Nephron progenitor cell (in vitro differentiated cells): Measurements from ENCODE around the gene CLEC2B.

Source experiments
- DNase-seq: peaks from one replicate; pipeline ENCODE4 v3.0.0; 2021
- H3K27ac Mint-ChIP-seq: 2 replicates; pipeline ENCODE4 v1.8.0; 2021; ENCODE audit warnings: mild to moderate bottlenecking, moderate library complexity, mixed read lengths
- H3K27me3 Mint-ChIP-seq: 2 replicates; pipeline ENCODE4 v1.8.0; 2021; ENCODE audit warnings: mild to moderate bottlenecking, low read depth, mixed read lengths; ENCODE audit not compliant: poor library complexity
- H3K36me3 Mint-ChIP-seq: 2 replicates; pipeline ENCODE4 v1.8.0; 2021; ENCODE audit warnings: low read depth, mixed read lengths
- H3K4me1 Mint-ChIP-seq: 2 replicates; pipeline ENCODE4 v1.8.0; 2021; ENCODE audit warnings: mixed read lengths
- H3K4me3 Mint-ChIP-seq: 2 replicates; pipeline ENCODE4 v1.8.0; 2021; ENCODE audit warnings: mild to moderate bottlenecking, moderate library complexity, mixed read lengths
- H3K9me3 Mint-ChIP-seq: 2 replicates; pipeline ENCODE4 v1.8.0; 2021; ENCODE audit warnings: mild to moderate bottlenecking, moderate library complexity, mixed read lengths
- CTCF ChIP-seq: fragments of 200-600 bp; sonication (generic); IDR thresholded peaks from 2 replicates; pipeline ENCODE4 v1.5.0; 2021; ENCODE audit warnings: antibody characterized with exemption

CLEC2B gene

DNA sequence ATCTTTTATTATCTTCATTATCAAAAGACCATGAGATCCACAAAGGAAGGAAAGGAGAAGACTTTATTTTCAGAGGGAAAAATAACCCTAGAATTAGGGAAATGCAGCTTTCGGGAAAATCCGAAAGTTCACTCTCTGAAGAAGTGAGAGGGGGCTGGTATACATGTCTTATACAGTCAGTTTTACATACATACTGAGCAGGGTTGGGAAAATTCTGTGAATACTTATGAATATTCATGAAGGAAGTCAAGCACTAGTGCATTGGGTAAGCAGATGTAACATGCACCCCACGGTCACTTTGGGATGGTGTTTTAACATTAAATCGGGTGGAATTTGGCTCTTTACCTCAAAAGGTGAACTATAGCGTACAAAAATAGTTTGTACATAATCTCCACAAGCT lies 57.5 kb downstream of the CLEC2B start:
- no peak for TF ChIP-seq CTCF
- H3K4me1 Mint-ChIP-seq: peaks cover 60% of the 10 kb centered on the region
- H3K27ac Mint-ChIP-seq: no peak overlapping the region
- H3K36me3 Mint-ChIP-seq: no peaks in the 10 kb centered on the region
- no peak for DNase-seq
- no peak overlapping the region for H3K4me3 Mint-ChIP-seq
- peaks cover 4% of the 10 kb centered on the region for H3K27me3 Mint-ChIP-seq
- peaks cover 4% of the 10 kb centered on the region for H3K9me3 Mint-ChIP-seq

GRCh38 chr12:9810671-9811070 lies 58.5 kb downstream of the CLEC2B start:
- H3K27ac Mint-ChIP-seq: no peak overlapping the region
- H3K9me3 Mint-ChIP-seq: peaks cover 4% of the 10 kb centered on the region
- no peak for TF ChIP-seq CTCF
- H3K4me3 Mint-ChIP-seq: no peak overlapping the region
- H3K4me1 Mint-ChIP-seq: peaks cover 70% of the 10 kb centered on the region
- H3K27me3 Mint-ChIP-seq: peaks cover 4% of the 10 kb centered on the region
- DNase-seq: no peak
- H3K36me3 Mint-ChIP-seq: no peaks in the 10 kb centered on the region

GRCh38 chr12:9809866-9810265 lies 59.3 kb downstream of the CLEC2B start:
- peaks cover 4% of the 10 kb centered on the region for H3K9me3 Mint-ChIP-seq
- no peak overlapping the region for H3K27ac Mint-ChIP-seq
- no peak for DNase-seq
- no peaks in the 10 kb centered on the region for H3K36me3 Mint-ChIP-seq
- H3K27me3 Mint-ChIP-seq: peaks cover 4% of the 10 kb centered on the region
- no peak overlapping the region for H3K4me3 Mint-ChIP-seq
- no peak for TF ChIP-seq CTCF
- H3K4me1 Mint-ChIP-seq: peaks cover 72% of the 10 kb centered on the region

DNA sequence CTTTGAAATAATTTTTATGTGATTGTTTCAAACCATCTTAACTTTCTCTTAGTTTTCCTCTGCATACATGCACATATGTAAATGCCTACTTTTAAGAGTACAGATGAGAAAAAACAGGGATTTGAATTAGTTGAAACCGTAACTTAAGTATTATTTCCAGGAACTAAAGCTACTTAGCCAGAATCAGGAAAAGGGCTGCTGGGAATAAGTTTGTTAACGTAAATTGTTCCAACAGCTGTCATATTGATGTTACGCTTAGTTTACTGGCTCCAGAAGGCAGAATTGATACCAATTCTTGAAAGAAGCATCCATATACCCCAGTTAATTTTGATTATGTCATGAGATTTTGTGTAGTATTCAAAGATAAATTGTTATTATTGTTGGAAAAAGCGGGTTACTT lies 59.8 kb downstream of the CLEC2B start:
- H3K27me3 Mint-ChIP-seq: peaks cover 4% of the 10 kb centered on the region
- H3K4me1 Mint-ChIP-seq: peaks cover 77% of the 10 kb centered on the region
- peaks cover 4% of the 10 kb centered on the region for H3K9me3 Mint-ChIP-seq
- no peak for DNase-seq
- H3K27ac Mint-ChIP-seq: no peak overlapping the region
- no peak overlapping the region for H3K4me3 Mint-ChIP-seq
- H3K36me3 Mint-ChIP-seq: no peaks in the 10 kb centered on the region
- no peak for TF ChIP-seq CTCF

- Mint-ChIP-seq H3K9me3 (peaks cover 4% of the 10 kb centered on the region), H3K27me3 (no peaks in the 10 kb centered on the region), H3K27ac (no peak overlapping the region), H3K4me1 (peaks cover 79% of the 10 kb centered on the region), H3K36me3 (no peaks in the 10 kb centered on the region), H3K4me3 (no peak overlapping the region)
- no peak for DNase-seq
- no peak for TF ChIP-seq CTCF
These were observed 60.6 kb downstream of the CLEC2B start for GRCh38 chr12:9808504-9808903.

- TF ChIP-seq CTCF: no peak
- Mint-ChIP-seq H3K4me3 (no peak overlapping the region), H3K27me3 (peaks cover 4% of the 10 kb centered on the region), H3K36me3 (no peaks in the 10 kb centered on the region), H3K27ac (peak overlapping the region; percentile 90), H3K4me1 (peaks cover 72% of the 10 kb centered on the region), H3K9me3 (peaks cover 12% of the 10 kb centered on the region)
- DNase-seq: peak; percentile 30
These were observed 62.4 kb downstream of the CLEC2B start for GRCh38 chr12:9806714-9807113.
